Mononuclear cell (primary cell): ENCODE results near the gene FOXF1. TPM values are rescaled to one million over a fixed set of nuclear protein-coding genes. Genes with fewer than 3 reads are reported as not detected.

ENCODE experiments used
- H3K27me3 ChIP-seq: 2 replicates; pipeline ENCODE4 v1.6.0; 2011; ENCODE audit warnings: low read length, control low read depth; ENCODE audit not compliant: insufficient read depth
- H3K4me1 ChIP-seq: 2 replicates; pipeline ENCODE4 v1.5.1; 2011; ENCODE audit warnings: mild to moderate bottlenecking, low read length, control low read depth; ENCODE audit not compliant: insufficient read depth
- H3K4me3 ChIP-seq: 2 replicates; pipeline ENCODE4 v1.5.1; 2011; ENCODE audit warnings: mild to moderate bottlenecking, low read length, moderate library complexity
- H3K9me3 ChIP-seq: 2 replicates; pipeline ENCODE4 v1.5.1; 2011; ENCODE audit warnings: low read depth, mild to moderate bottlenecking, control low read depth, low read length
- total RNA-seq: library from RNA; depleted of rRNA; stranded (reverse); fragments of >200 nt; gene quantifications from one replicate; pipeline ENCODE4 v1.2.3, GENCODE V29; 2012

FOXF1 gene
- total RNA-seq, 1 donor, result under 0.01 TPM

GRCh38 chr16:86529160-86529559 is 18.8 kb downstream of the FOXF1 start:
- H3K4me1 ChIP-seq, result no peaks in the 10 kb centered on the region
- no peaks in the 10 kb centered on the region for H3K9me3 ChIP-seq
- no peaks in the 10 kb centered on the region for H3K27me3 ChIP-seq
- no peak overlapping the region for H3K4me3 ChIP-seq

- H3K9me3 ChIP-seq, result no peaks in the 10 kb centered on the region
- H3K4me1 ChIP-seq, result no peaks in the 10 kb centered on the region
These were observed 20.2 kb downstream of the FOXF1 start for GRCh38 chr16:86530251-86531190.

GRCh38 chr16:86531191-86531545 is 20.8 kb downstream of the FOXF1 start:
- Histone ChIP-seq H3K27me3 (no peaks in the 10 kb centered on the region), H3K4me3 (no peak overlapping the region), H3K4me1 (no peaks in the 10 kb centered on the region), H3K9me3 (no peaks in the 10 kb centered on the region)

More at GRCh38 chr16:86530251-86531190, 20.2 kb downstream of the FOXF1 start:
- Histone ChIP-seq H3K27me3 (no peaks in the 10 kb centered on the region), H3K4me3 (no peak overlapping the region)

- Histone ChIP-seq H3K4me1 (no peaks in the 10 kb centered on the region), H3K4me3 (no peak overlapping the region), H3K9me3 (no peaks in the 10 kb centered on the region), H3K27me3 (no peaks in the 10 kb centered on the region)
These were observed 21.6 kb downstream of the FOXF1 start for GRCh38 chr16:86531641-86532525.

- no peaks in the 10 kb centered on the region for H3K4me1 ChIP-seq
These were observed 22.1 kb downstream of the FOXF1 start for GRCh38 chr16:86532526-86532815.

GRCh38 chr16:86533076-86533475 is 22.7 kb downstream of the FOXF1 start:
- H3K4me1 ChIP-seq, result no peaks in the 10 kb centered on the region
- H3K27me3 ChIP-seq, result no peaks in the 10 kb centered on the region
- H3K9me3 ChIP-seq, result no peaks in the 10 kb centered on the region
- H3K4me3 ChIP-seq, result no peak overlapping the region

More at GRCh38 chr16:86532526-86532815, 22.1 kb downstream of the FOXF1 start:
- Histone ChIP-seq H3K9me3 (no peaks in the 10 kb centered on the region), H3K4me3 (no peak overlapping the region), H3K27me3 (no peaks in the 10 kb centered on the region)

- H3K27me3 ChIP-seq, result no peaks in the 10 kb centered on the region
- no peak overlapping the region for H3K4me3 ChIP-seq
- no peaks in the 10 kb centered on the region for H3K9me3 ChIP-seq
- no peaks in the 10 kb centered on the region for H3K4me1 ChIP-seq
These were observed 23.5 kb downstream of the FOXF1 start for GRCh38 chr16:86533767-86534351.

- no peak overlapping the region for H3K4me3 ChIP-seq
- no peaks in the 10 kb centered on the region for H3K9me3 ChIP-seq
- H3K4me1 ChIP-seq, result no peaks in the 10 kb centered on the region
- no peaks in the 10 kb centered on the region for H3K27me3 ChIP-seq
These were observed 24.7 kb downstream of the FOXF1 start for GRCh38 chr16:86534779-86535615.

- Histone ChIP-seq H3K27me3 (no peaks in the 10 kb centered on the region), H3K9me3 (no peaks in the 10 kb centered on the region), H3K4me1 (no peaks in the 10 kb centered on the region), H3K4me3 (no peak overlapping the region)
These were observed 26.3 kb downstream of the FOXF1 start for GRCh38 chr16:86536621-86537020.

GRCh38 chr16:86537486-86537885 is 27.2 kb downstream of the FOXF1 start:
- no peaks in the 10 kb centered on the region for H3K27me3 ChIP-seq
- H3K4me1 ChIP-seq, result no peaks in the 10 kb centered on the region
- H3K9me3 ChIP-seq, result no peaks in the 10 kb centered on the region
- H3K4me3 ChIP-seq, result no peak overlapping the region

- Histone ChIP-seq H3K4me1 (no peaks in the 10 kb centered on the region), H3K4me3 (no peak overlapping the region), H3K9me3 (no peaks in the 10 kb centered on the region), H3K27me3 (no peaks in the 10 kb centered on the region)
These were observed 28.0 kb downstream of the FOXF1 start for GRCh38 chr16:86538196-86538780.

GRCh38 chr16:86540894-86541293 is 30.6 kb downstream of the FOXF1 start:
- H3K4me3 ChIP-seq, result no peak overlapping the region
- no peaks in the 10 kb centered on the region for H3K27me3 ChIP-seq
- H3K4me1 ChIP-seq, result no peaks in the 10 kb centered on the region
- no peaks in the 10 kb centered on the region for H3K9me3 ChIP-seq

GRCh38 chr16:86541560-86541959 is 31.2 kb downstream of the FOXF1 start:
- Histone ChIP-seq H3K4me1 (no peaks in the 10 kb centered on the region), H3K27me3 (no peaks in the 10 kb centered on the region), H3K4me3 (no peak overlapping the region), H3K9me3 (no peaks in the 10 kb centered on the region)
